ENCODE measurements around the gene ASGR1. TPM values are rescaled to one million over a fixed set of nuclear protein-coding genes. Genes with fewer than 3 reads are reported as not detected.

Gene ASGR1
- polyA plus RNA-seq, 3 donors: 82.0 to 126 (median 114) TPM

DNA sequence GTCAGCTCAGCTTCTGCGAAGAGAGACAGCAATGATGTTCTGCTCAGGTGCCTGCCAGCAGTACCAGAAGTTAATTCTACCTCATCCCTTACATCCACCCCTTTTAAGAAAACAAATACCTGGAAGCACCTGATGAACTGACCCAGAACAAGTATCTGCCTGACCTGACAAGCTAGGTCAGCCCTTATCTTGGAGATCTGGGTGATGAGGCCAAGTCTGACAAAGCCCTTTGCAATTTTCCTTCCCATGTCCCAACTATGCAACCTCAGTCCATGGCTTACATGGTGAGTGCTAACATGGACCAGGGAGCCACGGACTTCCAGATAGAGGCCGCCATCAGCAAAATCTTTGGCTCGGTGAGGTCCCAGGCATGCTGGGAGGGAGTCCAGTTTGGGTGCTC is 44.2 kb upstream of the ASGR1 start:
- Histone ChIP-seq H3K27ac (ENCODE audit: low read depth in 1 of 2, low read length in 2 of 2) (no peak overlapping the region), H3K9ac (ENCODE audit: insufficient read depth, low read length, poor library complexity, severe bottlenecking) (no peak overlapping the region), H3K79me2 (ENCODE audit: insufficient read depth, low read length) (peaks cover 21% of the 10 kb centered on the region), H3K4me3 (replicated peaks in 1 of 3; ENCODE audit: low read depth in 2 of 3, low read length in 3 of 3) (no peak overlapping the region), H2AFZ (ENCODE audit: insufficient read depth, low read depth, low read length, poor library complexity, severe bottlenecking) (no peak overlapping the region), H3K4me1 (ENCODE audit: control insufficient read depth in 1 of 2, insufficient read depth in 2 of 2, low read length in 2 of 2) (peaks cover 27 to 34% of the 10 kb centered on the region in 2 donors), H4K20me1 (ENCODE audit: insufficient read depth, low read length) (peaks cover 18% of the 10 kb centered on the region), H3K36me3 (replicated peaks in 1 of 2; ENCODE audit: control insufficient read depth in 1 of 2, insufficient read depth in 2 of 2, low read length in 2 of 2) (peaks cover 48 to 70% of the 10 kb centered on the region in 2 donors), H3K4me2 (replicated peaks; ENCODE audit: extremely low read depth, low read length, poor library complexity, severe bottlenecking) (no peak overlapping the region), H3K27me3 (ENCODE audit: control insufficient read depth in 2 of 2, insufficient read depth in 2 of 2, low read length in 2 of 2) (no peaks in the 10 kb centered on the region), H3K9me3 (replicated peaks in 1 of 2; ENCODE audit: control insufficient read depth in 1 of 2, insufficient read depth in 1 of 2, low read length in 2 of 2) (no peaks in the 10 kb centered on the region)
- TF ChIP-seq, protein P1, sequence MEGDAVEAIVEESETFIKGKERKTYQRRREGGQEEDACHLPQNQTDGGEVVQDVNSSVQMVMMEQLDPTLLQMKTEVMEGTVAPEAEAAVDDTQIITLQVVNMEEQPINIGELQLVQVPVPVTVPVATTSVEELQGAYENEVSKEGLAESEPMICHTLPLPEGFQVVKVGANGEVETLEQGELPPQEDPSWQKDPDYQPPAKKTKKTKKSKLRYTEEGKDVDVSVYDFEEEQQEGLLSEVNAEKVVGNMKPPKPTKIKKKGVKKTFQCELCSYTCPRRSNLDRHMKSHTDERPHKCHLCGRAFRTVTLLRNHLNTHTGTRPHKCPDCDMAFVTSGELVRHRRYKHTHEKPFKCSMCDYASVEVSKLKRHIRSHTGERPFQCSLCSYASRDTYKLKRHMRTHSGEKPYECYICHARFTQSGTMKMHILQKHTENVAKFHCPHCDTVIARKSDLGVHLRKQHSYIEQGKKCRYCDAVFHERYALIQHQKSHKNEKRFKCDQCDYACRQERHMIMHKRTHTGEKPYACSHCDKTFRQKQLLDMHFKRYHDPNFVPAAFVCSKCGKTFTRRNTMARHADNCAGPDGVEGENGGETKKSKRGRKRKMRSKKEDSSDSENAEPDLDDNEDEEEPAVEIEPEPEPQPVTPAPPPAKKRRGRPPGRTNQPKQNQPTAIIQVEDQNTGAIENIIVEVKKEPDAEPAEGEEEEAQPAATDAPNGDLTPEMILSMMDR (IDR thresholded peaks at IDR 0.05): no peak
- Mint-ChIP-seq H3K36me3 (peaks cover 59 to 70% of the 10 kb centered on the region in 2 donors), H3K27me3 (ENCODE audit: low read depth in 3 of 3) (peaks cover 0 to 2% (median 2%) of the 10 kb centered on the region in 3 donors), H3K27ac (peak overlapping the region in 1 of 7 donors; percentile 46), H3K4me3 (no peak overlapping the region), H3K4me1 (peaks cover 32% of the 10 kb centered on the region), H3K9me3 (peaks cover 0 to 2% (median 0%) of the 10 kb centered on the region in 7 donors)
- DNase-seq: no peak
- intact Hi-C loops (cut with micrococcal nuclease): loop anchor here (5.0 kb wide), 1 partner anchor 74 kb away; no protein-coding TSS in a partner anchor
- 92% methylated on average over 2 of the region's 4 CpGs for WGBS (ENCODE audit: insufficient coverage)

DNA sequence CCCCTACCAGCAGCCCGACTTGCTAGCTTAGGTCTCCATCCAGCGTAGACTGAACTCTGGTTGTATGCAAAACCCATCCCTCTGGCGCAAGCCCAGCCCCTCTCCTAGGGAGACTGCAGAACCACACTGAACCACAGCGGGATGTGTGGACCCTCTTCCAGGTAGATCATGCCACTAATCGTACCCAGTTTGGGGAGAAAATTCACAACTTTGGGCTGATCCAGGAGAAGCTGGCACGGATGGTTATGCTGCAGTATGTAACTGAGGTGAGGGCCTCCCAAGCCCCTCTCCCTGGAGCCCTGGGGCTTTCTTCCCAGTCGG is 43.8 kb upstream of the ASGR1 start:
- Histone ChIP-seq H3K4me3 (replicated peaks in 1 of 3; ENCODE audit: low read depth in 2 of 3, low read length in 3 of 3) (no peak overlapping the region), H3K4me2 (replicated peaks; ENCODE audit: extremely low read depth, low read length, poor library complexity, severe bottlenecking) (no peak overlapping the region), H2AFZ (ENCODE audit: insufficient read depth, low read depth, low read length, poor library complexity, severe bottlenecking) (no peak overlapping the region), H3K9me3 (replicated peaks in 1 of 2; ENCODE audit: control insufficient read depth in 1 of 2, insufficient read depth in 1 of 2, low read length in 2 of 2) (no peaks in the 10 kb centered on the region), H3K27ac (ENCODE audit: low read depth in 1 of 2, low read length in 2 of 2) (no peak overlapping the region), H3K4me1 (ENCODE audit: control insufficient read depth in 1 of 2, insufficient read depth in 2 of 2, low read length in 2 of 2) (peaks cover 31 to 39% of the 10 kb centered on the region in 2 donors), H3K36me3 (replicated peaks in 1 of 2; ENCODE audit: control insufficient read depth in 1 of 2, insufficient read depth in 2 of 2, low read length in 2 of 2) (peaks cover 48 to 66% of the 10 kb centered on the region in 2 donors), H3K79me2 (ENCODE audit: insufficient read depth, low read length) (peaks cover 24% of the 10 kb centered on the region), H3K27me3 (ENCODE audit: control insufficient read depth in 2 of 2, insufficient read depth in 2 of 2, low read length in 2 of 2) (no peaks in the 10 kb centered on the region), H3K9ac (ENCODE audit: insufficient read depth, low read length, poor library complexity, severe bottlenecking) (no peak overlapping the region), H4K20me1 (ENCODE audit: insufficient read depth, low read length) (peaks cover 18% of the 10 kb centered on the region)
- TF ChIP-seq, protein P1 (IDR thresholded peaks at IDR 0.05): no peak
- H3K27me3 Mint-ChIP-seq (ENCODE audit: low read depth in 3 of 3): peaks cover 0 to 2% (median 2%) of the 10 kb centered on the region in 3 donors
- no peak overlapping the region for H3K27ac Mint-ChIP-seq
- peaks cover 0 to 2% (median 0%) of the 10 kb centered on the region in 7 donors for H3K9me3 Mint-ChIP-seq
- DNase-seq: no peak
- 90% methylated on average over 5 of the region's 7 CpGs for WGBS (ENCODE audit: insufficient coverage)
- peaks cover 37% of the 10 kb centered on the region for H3K4me1 Mint-ChIP-seq
- no peak overlapping the region for H3K4me3 Mint-ChIP-seq
- intact Hi-C loops (cut with micrococcal nuclease): loop anchor here (5.0 kb wide), 1 partner anchor 74 kb away; no protein-coding TSS in a partner anchor
- H3K36me3 Mint-ChIP-seq: peaks cover 54 to 66% of the 10 kb centered on the region in 2 donors
